ENCODE results near the gene THSD7A. TPM values are rescaled to one million over a fixed set of nuclear protein-coding genes. Genes with fewer than 3 reads are reported as not detected.

The THSD7A gene
- total RNA-seq, 1 donor from 2014 or later = 0.28 TPM

DNA sequence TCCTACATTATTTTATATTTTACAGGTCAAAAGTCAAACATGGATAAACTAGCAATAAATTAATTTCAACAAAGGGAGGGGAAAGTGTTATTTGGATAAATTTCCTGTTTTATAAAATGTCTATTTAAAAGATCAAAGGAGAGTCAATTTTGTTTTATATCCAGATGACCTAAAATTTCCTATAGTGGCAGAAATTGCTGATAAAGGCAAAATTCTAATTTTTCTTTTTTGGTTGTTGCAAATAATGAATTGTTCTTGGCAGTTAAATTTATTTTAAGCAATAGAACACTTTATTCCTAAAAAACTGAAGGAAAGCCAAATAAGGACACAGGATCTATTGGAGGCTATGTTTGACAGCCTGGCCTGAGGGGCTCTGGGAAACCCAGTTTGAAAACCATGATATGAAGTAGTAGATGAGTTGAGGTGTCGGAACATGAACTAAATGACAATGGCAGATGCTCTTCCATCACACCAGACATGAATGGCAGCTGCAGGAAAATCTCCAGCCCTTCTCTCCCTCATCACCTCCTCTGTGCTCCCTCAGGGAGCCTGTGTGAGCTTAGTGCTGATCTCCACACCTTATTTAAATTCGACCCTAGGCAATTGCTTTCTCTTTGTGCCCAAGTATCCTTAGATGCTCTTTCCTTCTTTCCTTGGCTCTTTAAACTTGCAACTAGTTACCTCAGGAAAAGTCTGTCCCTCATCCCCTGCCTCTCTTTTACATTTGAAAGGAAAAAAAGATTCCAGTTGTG is 395.0 kb downstream of the THSD7A start:
- Histone ChIP-seq H3K4me1 (peaks cover 12% of the 10 kb centered on the region), H2AFZ (replicated peaks) (no peak overlapping the region), H3K27ac (no peak overlapping the region), H3F3A (ENCODE audit: low read depth) (peaks cover 3% of the 10 kb centered on the region), H3K9me3 (ENCODE audit: low read depth) (no peaks in the 10 kb centered on the region), H3K9ac (no peak overlapping the region), H3K4me3 (no peak overlapping the region), H4K20me1 (ENCODE audit: low read depth) (no peaks in the 10 kb centered on the region), H3K79me2 (ENCODE audit: low read depth) (no peaks in the 10 kb centered on the region), H3K36me3 (no peaks in the 10 kb centered on the region), H3K27me3 (no peaks in the 10 kb centered on the region), H3K4me2 (no peak overlapping the region)
- peak; percentile 4 for DNase-seq (ENCODE audit: low spot score)
- Mint-ChIP-seq H3K36me3 (no peaks in the 10 kb centered on the region), H3K4me3 (no peak overlapping the region), H3K27ac (no peak overlapping the region), H3K4me1 (peaks cover 5% of the 10 kb centered on the region), H3K9me3 (no peaks in the 10 kb centered on the region), H3K27me3 (ENCODE audit: insufficient read depth, low read depth) (no peaks in the 10 kb centered on the region)
- TF ChIP-seq, protein P1, sequence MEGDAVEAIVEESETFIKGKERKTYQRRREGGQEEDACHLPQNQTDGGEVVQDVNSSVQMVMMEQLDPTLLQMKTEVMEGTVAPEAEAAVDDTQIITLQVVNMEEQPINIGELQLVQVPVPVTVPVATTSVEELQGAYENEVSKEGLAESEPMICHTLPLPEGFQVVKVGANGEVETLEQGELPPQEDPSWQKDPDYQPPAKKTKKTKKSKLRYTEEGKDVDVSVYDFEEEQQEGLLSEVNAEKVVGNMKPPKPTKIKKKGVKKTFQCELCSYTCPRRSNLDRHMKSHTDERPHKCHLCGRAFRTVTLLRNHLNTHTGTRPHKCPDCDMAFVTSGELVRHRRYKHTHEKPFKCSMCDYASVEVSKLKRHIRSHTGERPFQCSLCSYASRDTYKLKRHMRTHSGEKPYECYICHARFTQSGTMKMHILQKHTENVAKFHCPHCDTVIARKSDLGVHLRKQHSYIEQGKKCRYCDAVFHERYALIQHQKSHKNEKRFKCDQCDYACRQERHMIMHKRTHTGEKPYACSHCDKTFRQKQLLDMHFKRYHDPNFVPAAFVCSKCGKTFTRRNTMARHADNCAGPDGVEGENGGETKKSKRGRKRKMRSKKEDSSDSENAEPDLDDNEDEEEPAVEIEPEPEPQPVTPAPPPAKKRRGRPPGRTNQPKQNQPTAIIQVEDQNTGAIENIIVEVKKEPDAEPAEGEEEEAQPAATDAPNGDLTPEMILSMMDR (IDR thresholded peaks at IDR 0.05) = no peak
- no peak for TF ChIP-seq EZH2 (IDR thresholded peaks at IDR 0.05)
- no peak for TF ChIP-seq EZH2phosphoT487 (IDR thresholded peaks at IDR 0.05)

DNA sequence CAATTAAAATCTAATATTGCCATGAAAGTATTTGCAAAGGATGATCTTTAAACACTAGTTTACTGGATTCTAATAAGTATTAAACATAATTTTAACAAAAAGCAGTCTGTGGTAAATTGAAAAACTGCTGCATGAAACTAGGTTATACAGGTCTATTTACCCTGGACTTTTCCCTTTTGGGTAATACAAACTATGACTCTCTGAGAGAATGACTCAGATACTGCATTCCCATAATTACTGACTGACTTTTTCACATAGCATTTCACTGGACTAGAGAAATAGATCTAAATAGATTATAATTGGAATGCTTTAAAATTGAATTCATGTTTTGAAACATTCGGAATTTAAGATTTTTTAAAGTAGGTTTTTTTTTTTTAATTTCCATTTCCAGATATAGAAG is 395.7 kb downstream of the THSD7A start:
- H3K36me3 Mint-ChIP-seq = no peaks in the 10 kb centered on the region

DNA sequence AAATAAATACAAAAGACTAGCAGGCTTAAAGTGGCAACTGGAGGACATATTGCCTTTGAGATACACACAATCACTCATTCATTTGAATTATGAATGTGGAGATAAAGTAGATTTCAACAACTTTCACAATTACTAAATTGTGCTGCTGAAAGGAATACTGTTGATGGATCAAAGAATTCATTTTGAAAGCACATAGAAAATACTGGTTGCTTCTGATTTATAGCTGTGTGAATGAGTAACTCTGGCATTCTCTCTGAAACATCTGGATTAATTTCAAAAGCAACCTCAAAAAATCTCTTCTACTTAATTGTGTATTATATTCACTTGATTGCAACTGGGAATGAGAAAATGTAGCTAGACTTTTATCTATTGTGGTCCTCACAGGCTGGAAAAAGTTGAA is 397.6 kb downstream of the THSD7A start:
- H3K9ac ChIP-seq = no peak overlapping the region
- no peak for TF ChIP-seq EZH2 (IDR thresholded peaks at IDR 0.05)
- no peak overlapping the region for H2AFZ ChIP-seq (replicated peaks)
- H3K36me3 ChIP-seq = no peaks in the 10 kb centered on the region
- no peaks in the 10 kb centered on the region for H3K27me3 ChIP-seq
- no peaks in the 10 kb centered on the region for H4K20me1 ChIP-seq (ENCODE audit: low read depth)
- Mint-ChIP-seq H3K27ac (no peak overlapping the region), H3K4me1 (peaks cover 5% of the 10 kb centered on the region), H3K9me3 (no peaks in the 10 kb centered on the region), H3K4me3 (no peak overlapping the region), H3K27me3 (ENCODE audit: insufficient read depth, low read depth) (no peaks in the 10 kb centered on the region), H3K36me3 (no peaks in the 10 kb centered on the region)
- H3K4me2 ChIP-seq = no peak overlapping the region
- H3K4me3 ChIP-seq = no peak overlapping the region
- H3K9me3 ChIP-seq (ENCODE audit: low read depth) = no peaks in the 10 kb centered on the region
- peaks cover 12% of the 10 kb centered on the region for H3K4me1 ChIP-seq
- H3F3A ChIP-seq (ENCODE audit: low read depth) = peaks cover 3% of the 10 kb centered on the region
- no peak for DNase-seq (ENCODE audit: low spot score)
- no peaks in the 10 kb centered on the region for H3K79me2 ChIP-seq (ENCODE audit: low read depth)
- H3K27ac ChIP-seq = no peak overlapping the region

More for the DNA sequence above, 395.7 kb downstream of the THSD7A start:
- TF ChIP-seq, protein P1 (IDR thresholded peaks at IDR 0.05) = no peak
- no peak for TF ChIP-seq EZH2 (IDR thresholded peaks at IDR 0.05)
- no peak for TF ChIP-seq EZH2phosphoT487 (IDR thresholded peaks at IDR 0.05)
- Histone ChIP-seq H3K79me2 (ENCODE audit: low read depth) (no peaks in the 10 kb centered on the region), H3K27me3 (no peaks in the 10 kb centered on the region), H3K9ac (no peak overlapping the region), H3K27ac (no peak overlapping the region), H3K4me2 (no peak overlapping the region), H3K36me3 (no peaks in the 10 kb centered on the region), H3K9me3 (ENCODE audit: low read depth) (no peaks in the 10 kb centered on the region), H2AFZ (replicated peaks) (no peak overlapping the region), H3K4me1 (peaks cover 12% of the 10 kb centered on the region), H4K20me1 (ENCODE audit: low read depth) (no peaks in the 10 kb centered on the region), H3F3A (ENCODE audit: low read depth) (peaks cover 3% of the 10 kb centered on the region), H3K4me3 (no peak overlapping the region)
- no peak for DNase-seq (ENCODE audit: low spot score)
- H3K4me3 Mint-ChIP-seq = no peak overlapping the region
- H3K4me1 Mint-ChIP-seq = peaks cover 5% of the 10 kb centered on the region
- no peak overlapping the region for H3K27ac Mint-ChIP-seq
- no peaks in the 10 kb centered on the region for H3K9me3 Mint-ChIP-seq
- H3K27me3 Mint-ChIP-seq (ENCODE audit: insufficient read depth, low read depth) = no peaks in the 10 kb centered on the region

DNA sequence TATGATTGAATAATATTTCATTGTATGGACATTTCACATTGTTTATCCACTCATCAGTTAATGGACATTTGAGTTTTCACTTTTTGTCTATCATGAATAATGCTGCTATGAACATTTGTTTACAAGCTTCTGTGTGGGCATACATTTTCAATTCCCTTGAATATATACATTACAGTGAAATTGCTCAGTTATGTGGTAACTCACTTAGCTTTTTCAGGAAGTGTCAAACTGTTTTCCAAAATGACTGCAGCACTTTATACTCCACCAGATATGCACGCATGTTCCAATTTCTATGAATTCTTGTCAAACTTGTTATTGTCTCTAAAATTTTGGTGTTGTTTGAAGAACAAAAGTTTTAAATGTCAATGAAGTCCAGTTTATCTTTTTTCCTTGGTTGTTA is 401.2 kb downstream of the THSD7A start:
- no peak overlapping the region for H3K9ac ChIP-seq
- Mint-ChIP-seq H3K27me3 (ENCODE audit: insufficient read depth, low read depth) (no peaks in the 10 kb centered on the region), H3K36me3 (no peaks in the 10 kb centered on the region), H3K4me3 (no peak overlapping the region), H3K4me1 (no peaks in the 10 kb centered on the region), H3K9me3 (no peaks in the 10 kb centered on the region), H3K27ac (no peak overlapping the region)
- no peak overlapping the region for H3K4me3 ChIP-seq
- H3K4me1 ChIP-seq = no peaks in the 10 kb centered on the region
- H4K20me1 ChIP-seq (ENCODE audit: low read depth) = no peaks in the 10 kb centered on the region
- no peaks in the 10 kb centered on the region for H3K9me3 ChIP-seq (ENCODE audit: low read depth)
- no peaks in the 10 kb centered on the region for H3K79me2 ChIP-seq (ENCODE audit: low read depth)
- H3K27me3 ChIP-seq = no peaks in the 10 kb centered on the region
- H3K27ac ChIP-seq = no peak overlapping the region
- no peak overlapping the region for H3K4me2 ChIP-seq
- no peaks in the 10 kb centered on the region for H3K36me3 ChIP-seq
- no peak for DNase-seq (ENCODE audit: low spot score)
- TF ChIP-seq, protein P1 (IDR thresholded peaks at IDR 0.05) = no peak
- no peak for TF ChIP-seq EZH2phosphoT487 (IDR thresholded peaks at IDR 0.05)
- TF ChIP-seq EZH2 (IDR thresholded peaks at IDR 0.05) = no peak
- no peaks in the 10 kb centered on the region for H3F3A ChIP-seq (ENCODE audit: low read depth)
- H2AFZ ChIP-seq (replicated peaks) = no peak overlapping the region

Measured in neural progenitor cell (in vitro differentiated cells).